A673 (cell line): Measurements from ENCODE around the gene ZC3H7B. TPM values are rescaled to one million over a fixed set of nuclear protein-coding genes. Genes with fewer than 3 reads are reported as not detected.

ENCODE experiments used
- BruUV-seq: library from RNA; stranded (reverse); fragments of 400-500 nt; replicated peaks from 2 replicates; lab custom pipeline; 2021; lab: Mats Ljungman, UMichigan
- CTCF ChIA-PET: fragments of 300-600 bp; sonication (Branson Sonifier 250); formaldehyde crosslinking; loops from one replicate; lab custom pipeline; 2022; ENCODE audit warnings: antibody characterized with exemption; lab: Charles Lee
- POLR2A ChIA-PET: fragments of 300-600 bp; sonication (Branson Sonifier 250); formaldehyde crosslinking; loops from one replicate; lab custom pipeline; 2022; ENCODE audit warnings: antibody characterized with exemption; ENCODE audit not compliant: low non-redundant PET; lab: Charles Lee
- DNase-seq: peaks from one replicate; pipeline ENCODE4 v3.0.0-alpha.2; 2015; ENCODE audit warnings: low spot score
- H3K27ac ChIP-seq: fragments of 200-600 bp; sonication (generic); 2 replicates; pipeline ENCODE4 v1.5.1; 2016; ENCODE audit warnings: mixed run types, low read depth, mild to moderate bottlenecking, mixed read lengths, antibody characterized with exemption, low read length; ENCODE audit not compliant: poor library complexity, severe bottlenecking
- H3K27me3 ChIP-seq: fragments of 200-600 bp; sonication (generic); replicated peaks from 2 replicates; pipeline ENCODE4 v1.6.1; 2017; ENCODE audit warnings: mixed run types, low read depth, mild to moderate bottlenecking, mixed read lengths, antibody characterized with exemption, low read length; ENCODE audit not compliant: insufficient read depth, poor library complexity
- H3K36me3 ChIP-seq: fragments of 200-600 bp; sonication (generic); 2 replicates; pipeline ENCODE4 v1.6.1; 2016; ENCODE audit warnings: mixed run types, mild to moderate bottlenecking, mixed read lengths, antibody characterized with exemption, low read length; ENCODE audit not compliant: insufficient read depth, poor library complexity, severe bottlenecking
- H3K4me1 ChIP-seq: fragments of 200-600 bp; sonication (generic); 2 replicates; pipeline ENCODE4 v1.6.1; 2017; ENCODE audit warnings: mixed run types, mild to moderate bottlenecking, mixed read lengths, antibody characterized with exemption, low read length; ENCODE audit not compliant: insufficient read depth, poor library complexity, severe bottlenecking
- H3K4me3 ChIP-seq: fragments of 200-600 bp; sonication (generic); 2 replicates; pipeline ENCODE4 v1.5.1; 2016; ENCODE audit warnings: low read depth, mixed run types, mild to moderate bottlenecking, mixed read lengths, low read length; ENCODE audit not compliant: poor library complexity, severe bottlenecking
- H3K9me3 ChIP-seq: fragments of 200-600 bp; sonication (generic); 2 replicates; pipeline ENCODE4 v1.6.1; 2016; ENCODE audit warnings: mixed run types, low read depth, mild to moderate bottlenecking, mixed read lengths, antibody characterized with exemption, low read length; ENCODE audit not compliant: poor library complexity, severe bottlenecking
- EZH2 ChIP-seq: fragments of 200-600 bp; sonication (generic); IDR thresholded peaks from 2 replicates; pipeline ENCODE4 v1.6.1; 2017; ENCODE audit warnings: borderline replicate concordance, low read depth, mild to moderate bottlenecking, mixed read lengths, antibody characterized with exemption, low read length; ENCODE audit not compliant: poor library complexity, severe bottlenecking
- intact Hi-C: fragments of 100-400 bp; cut with micrococcal nuclease; formaldehyde crosslinking; loops from one replicate; pipeline ENCODE4 v1.10.0; 2022; ENCODE audit not compliant: unreplicated experiment
- total RNA-seq: library from RNA; stranded (reverse); gene quantifications from 2 replicates; pipeline ENCODE4 v1.2.3, GENCODE V29; 2021
- TF ChIP-seq, protein P1 (sequence below): fragments of 300-800, 200-600 bp; sonication (generic); conservative IDR thresholded peaks from 2 replicates; pipeline ENCODE4 v1.5.1; 2017; ENCODE audit warnings: low read depth, mild to moderate bottlenecking, antibody characterized with exemption, low read length, moderate library complexity, mixed read lengths

ZC3H7B gene
- total RNA-seq, 1 experiment from 2014 or later: 90.4 TPM

DNA sequence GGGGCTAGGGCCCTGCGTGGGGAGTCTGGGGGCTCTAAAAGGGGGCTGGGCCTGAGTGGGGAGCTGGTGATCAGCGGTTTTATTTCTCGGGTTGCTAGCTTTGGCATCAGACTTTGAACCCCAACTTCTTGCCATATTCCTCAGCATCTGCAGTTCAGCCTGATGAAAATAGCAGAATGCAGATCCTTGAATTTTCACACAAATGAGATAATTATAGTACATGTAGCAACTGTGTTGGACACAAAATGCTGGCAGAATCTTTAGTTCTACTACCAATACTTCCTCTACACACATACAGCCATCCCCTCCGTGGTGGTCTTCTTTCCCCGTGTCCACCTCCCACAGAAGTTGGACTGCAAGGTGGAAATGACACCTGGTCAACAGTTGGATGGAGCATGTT lies 1.5 kb downstream of the ZC3H7B start:
- no peak for DNase-seq
- ChIA-PET POLR2A (no interaction called here), CTCF (interaction anchor here (0.7 to 0.8 kb wide), 2 partner anchors 10 to 17 kb away, joined by 3 to 5 read pairs; partner anchors contain the start of gene RANGAP1)
- intact Hi-C loops: no loop called here
- no peaks in the 10 kb centered on the region for H3K9me3 ChIP-seq
- TF ChIP-seq EZH2: no peak
- TF ChIP-seq, protein P1, sequence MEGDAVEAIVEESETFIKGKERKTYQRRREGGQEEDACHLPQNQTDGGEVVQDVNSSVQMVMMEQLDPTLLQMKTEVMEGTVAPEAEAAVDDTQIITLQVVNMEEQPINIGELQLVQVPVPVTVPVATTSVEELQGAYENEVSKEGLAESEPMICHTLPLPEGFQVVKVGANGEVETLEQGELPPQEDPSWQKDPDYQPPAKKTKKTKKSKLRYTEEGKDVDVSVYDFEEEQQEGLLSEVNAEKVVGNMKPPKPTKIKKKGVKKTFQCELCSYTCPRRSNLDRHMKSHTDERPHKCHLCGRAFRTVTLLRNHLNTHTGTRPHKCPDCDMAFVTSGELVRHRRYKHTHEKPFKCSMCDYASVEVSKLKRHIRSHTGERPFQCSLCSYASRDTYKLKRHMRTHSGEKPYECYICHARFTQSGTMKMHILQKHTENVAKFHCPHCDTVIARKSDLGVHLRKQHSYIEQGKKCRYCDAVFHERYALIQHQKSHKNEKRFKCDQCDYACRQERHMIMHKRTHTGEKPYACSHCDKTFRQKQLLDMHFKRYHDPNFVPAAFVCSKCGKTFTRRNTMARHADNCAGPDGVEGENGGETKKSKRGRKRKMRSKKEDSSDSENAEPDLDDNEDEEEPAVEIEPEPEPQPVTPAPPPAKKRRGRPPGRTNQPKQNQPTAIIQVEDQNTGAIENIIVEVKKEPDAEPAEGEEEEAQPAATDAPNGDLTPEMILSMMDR: no peak
- H3K4me1 ChIP-seq: peaks cover 26% of the 10 kb centered on the region
- peaks cover 6% of the 10 kb centered on the region for H3K36me3 ChIP-seq
- peak overlapping the region; percentile 98 for H3K4me3 ChIP-seq
- BruUV-seq: no TSS peak
- H3K27ac ChIP-seq: peak overlapping the region; percentile 97
- H3K27me3 ChIP-seq: no peaks in the 10 kb centered on the region

DNA sequence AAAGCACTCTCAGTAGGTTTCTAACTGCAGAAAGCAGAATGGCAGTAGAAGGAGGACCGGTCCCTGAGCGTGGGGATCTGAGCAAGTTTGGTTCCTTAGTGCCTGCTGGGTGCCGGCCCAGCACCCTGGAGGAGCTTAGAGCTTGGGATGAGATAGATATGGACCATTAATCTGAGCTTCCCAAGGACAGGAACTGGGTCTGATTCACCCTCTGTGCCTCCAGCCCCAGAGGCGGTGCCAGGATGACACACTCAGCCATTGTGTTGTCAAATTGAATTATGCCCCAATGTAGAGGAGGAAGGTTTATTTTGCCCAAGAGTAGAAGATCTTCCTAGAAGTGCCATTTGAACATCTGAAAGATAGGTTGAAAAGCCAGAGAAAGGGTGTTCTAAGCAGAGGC lies 4.3 kb downstream of the ZC3H7B start:
- POLR2A ChIA-PET: interaction anchor here (0.7 kb wide), 1 partner anchor 69 kb away, joined by 3 read pairs; no protein-coding TSS in a partner anchor
- no peaks in the 10 kb centered on the region for H3K27me3 ChIP-seq
- BruUV-seq: no TSS peak
- H3K9me3 ChIP-seq: no peaks in the 10 kb centered on the region
- peaks cover 6% of the 10 kb centered on the region for H3K36me3 ChIP-seq
- H3K4me1 ChIP-seq: peaks cover 35% of the 10 kb centered on the region
- CTCF ChIA-PET: no interaction called here
- peak overlapping the region; percentile 43 for H3K27ac ChIP-seq
- peak; percentile 84 for DNase-seq
- TF ChIP-seq EZH2: no peak
- TF ChIP-seq, protein P1: no peak
- H3K4me3 ChIP-seq: no peak overlapping the region
- intact Hi-C loops: no loop called here

DNA sequence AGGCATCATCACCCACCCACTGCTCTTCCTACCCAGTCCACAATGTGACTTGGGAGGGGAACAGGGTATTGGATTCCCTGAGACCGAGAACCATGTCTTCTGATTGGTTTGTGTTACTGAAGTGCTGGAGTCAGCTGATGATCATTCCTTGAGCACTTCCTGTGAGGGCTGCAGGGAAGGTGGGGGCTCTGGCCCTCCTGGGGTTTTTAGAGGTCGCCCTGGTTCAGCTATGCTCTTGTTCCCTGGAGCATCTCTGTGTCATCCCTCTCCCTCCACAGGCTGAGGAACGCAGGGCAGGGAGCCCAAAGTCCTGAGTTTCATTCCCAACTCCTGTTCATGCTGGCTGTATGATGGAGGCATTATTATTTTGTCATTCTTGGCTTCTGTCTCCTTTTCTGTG lies 6.7 kb downstream of the ZC3H7B start:
- POLR2A ChIA-PET: interaction anchor here (0.9 kb wide), 1 partner anchor 42 kb away, joined by 5 read pairs; no protein-coding TSS in a partner anchor
- Histone ChIP-seq H3K4me1 (peaks cover 30% of the 10 kb centered on the region), H3K4me3 (no peak overlapping the region), H3K36me3 (peaks cover 6% of the 10 kb centered on the region), H3K27me3 (no peaks in the 10 kb centered on the region), H3K9me3 (no peaks in the 10 kb centered on the region), H3K27ac (peak overlapping the region; percentile 1)
- TF ChIP-seq, protein P1: no peak
- no peak for TF ChIP-seq EZH2
- intact Hi-C loops: no loop called here
- DNase-seq: peak; percentile 49
- CTCF ChIA-PET: no interaction called here
- no TSS peak for BruUV-seq
